HCT116 (cell line): ENCODE results near the gene ARL11. TPM values are rescaled to one million over a fixed set of nuclear protein-coding genes. Genes with fewer than 3 reads are reported as not detected.

Source experiments
- ATAC-seq: fragments of 200-7000 bp; cut with Tn5 transposase; 2 replicates; pipeline ENCODE4 v1.9.1; 2020; ENCODE audit warnings: mild to moderate bottlenecking, moderate library complexity
- BruUV-seq: library from RNA; stranded (reverse); fragments of 400-500 nt; replicated peaks from 2 replicates; lab custom pipeline; 2021; lab: Mats Ljungman, UMichigan
- CTCF ChIA-PET: fragments of 300-600 bp; sonication (Branson Sonifier 250); formaldehyde crosslinking; loops from one replicate; lab custom pipeline; 2021; ENCODE audit warnings: antibody characterized with exemption; lab: Charles Lee
- POLR2A ChIA-PET: fragments of 300-600, 350-600 bp; sonication (Branson Sonifier 250); formaldehyde crosslinking; loops from one replicate; lab custom pipeline; 2021; ENCODE audit warnings: antibody characterized with exemption; lab: Charles Lee
- RAD21 ChIA-PET, 2 experiments: fragments of 300-600 bp; sonication (Branson Sonifier 250); formaldehyde crosslinking; loops; one replicate each; lab custom pipeline; 2023; ENCODE audit warnings: low total read pairs in 2 of 2; ENCODE audit not compliant: uncharacterized antibody in 2 of 2, unreplicated experiment in 2 of 2, low non-redundant PET in 1 of 2; lab: Charles Lee
- DNase-seq: peaks from one replicate; pipeline ENCODE4 v3.0.0-alpha.2; 2010; ENCODE audit warnings: low read depth, low spot score
- H2AFZ ChIP-seq: fragments of 200-600 bp; shearing (Covaris generic), sonication (generic); 2 replicates; pipeline ENCODE4 v1.6.1; 2017; ENCODE audit warnings: low read depth, mixed run types, mixed read lengths, antibody characterized with exemption, low read length; ENCODE audit not compliant: poor library complexity, severe bottlenecking
- H3K27ac ChIP-seq: 2 replicates; pipeline ENCODE4 v1.5.1; 2012; ENCODE audit warnings: low read depth, low read length
- H3K27me3 ChIP-seq: fragments of 200-600 bp; sonication (generic); 2 replicates; pipeline ENCODE4 v1.6.1; 2016; ENCODE audit warnings: mixed run types, low read length, mixed read lengths; ENCODE audit not compliant: insufficient read depth
- H3K36me3 ChIP-seq, 2 experiments: fragments of 200-500 bp in 1 of 2; fragments of 200-600 bp in 1 of 2; sonication (Bioruptor generic) in 1 of 2; sonication (generic) in 1 of 2; 2 replicates each; pipeline versions ENCODE4 v1.5.1 to v1.6.1; 2014 to 2016; ENCODE audit warnings: low read length in 2 of 2, inconsistent platforms in 1 of 2, mixed read lengths in 1 of 2, mixed run types in 1 of 2; ENCODE audit not compliant: insufficient read depth in 2 of 2, control insufficient read depth in 1 of 2
- H3K4me1 ChIP-seq, 2 experiments: fragments of 200-600 bp in 1 of 2; sonication (generic) in 1 of 2; 2 replicates each; pipeline versions ENCODE4 v1.5.1 to v1.6.1; 2012 to 2017; ENCODE audit warnings: low read length in 2 of 2, inconsistent platforms in 1 of 2, mild to moderate bottlenecking in 1 of 2, mixed read lengths in 1 of 2, mixed run types in 1 of 2, moderate library complexity in 1 of 2; ENCODE audit not compliant: insufficient read depth in 2 of 2, control insufficient read depth in 1 of 2
- H3K4me2 ChIP-seq: fragments of 200-600 bp; sonication (generic); 2 replicates; pipeline ENCODE4 v1.6.1; 2017; ENCODE audit warnings: mixed run types, low read length, mixed read lengths
- H3K4me3 ChIP-seq, 2 experiments: fragments of 200-600 bp in 1 of 2; sonication (generic) in 1 of 2; replicated peaks in 1 of 2; 2 replicates each; pipeline ENCODE4 v1.5.1; 2011 to 2016; ENCODE audit warnings: low read length in 2 of 2, control low read depth in 1 of 2, low read depth in 1 of 2, mild to moderate bottlenecking in 1 of 2, mixed read lengths in 1 of 2, mixed run types in 1 of 2
- H3K79me2 ChIP-seq: fragments of 200-600 bp; sonication (generic); 2 replicates; pipeline ENCODE4 v1.6.1; 2017; ENCODE audit warnings: mild to moderate bottlenecking, mixed run types, low read length, moderate library complexity, mixed read lengths; ENCODE audit not compliant: insufficient read depth
- H3K9ac ChIP-seq: fragments of 200-600 bp; sonication (generic); 2 replicates; pipeline ENCODE4 v1.6.1; 2016; ENCODE audit warnings: low read length, mixed read lengths
- H3K9me2 ChIP-seq: fragments of 200-600 bp; sonication (generic), shearing (Covaris generic); 2 replicates; pipeline ENCODE4 v1.6.1; 2017; ENCODE audit warnings: mixed run types, mild to moderate bottlenecking, moderate library complexity; ENCODE audit not compliant: insufficient read depth
- H3K9me3 ChIP-seq, 2 experiments: fragments of 200-500 bp in 1 of 2; fragments of 200-600 bp in 1 of 2; sonication (Bioruptor generic) in 1 of 2; sonication (generic) in 1 of 2; 2 replicates each; pipeline ENCODE4 v1.6.1; 2014 to 2017; ENCODE audit warnings: low read length in 2 of 2, mixed read lengths in 2 of 2, inconsistent platforms in 1 of 2, low read depth in 1 of 2, mild to moderate bottlenecking in 1 of 2, mixed run types in 1 of 2, moderate library complexity in 1 of 2; ENCODE audit not compliant: control insufficient read depth in 1 of 2, insufficient read depth in 1 of 2
- H4K20me1 ChIP-seq: fragments of 200-600 bp; sonication (generic), shearing (Covaris generic); 2 replicates; pipeline ENCODE4 v1.6.1; 2017; ENCODE audit warnings: mixed run types, mild to moderate bottlenecking, moderate library complexity; ENCODE audit not compliant: insufficient read depth
- ATF3 ChIP-seq: IDR thresholded peaks from 2 replicates; pipeline ENCODE4 v1.6.1; 2012
- CBX3 ChIP-seq: IDR thresholded peaks from 2 replicates; pipeline ENCODE4 v1.6.1; 2012; ENCODE audit warnings: low read depth
- CTCF ChIP-seq, 3 experiments: fragments of 200-600 bp in 1 of 3; sonication (generic) in 1 of 3; IDR thresholded peaks in 2 of 3; conservative IDR thresholded peaks in 1 of 3; 2 replicates each; pipeline ENCODE4 v1.5.1; 2012 to 2017; ENCODE audit warnings: low read depth in 2 of 3, low read length in 2 of 3, antibody characterized with exemption in 1 of 3, borderline replicate concordance in 1 of 3, control low read depth in 1 of 3, mild to moderate bottlenecking in 1 of 3, mixed read lengths in 1 of 3, mixed run types in 1 of 3, moderate library complexity in 1 of 3; ENCODE audit not compliant: insufficient read depth in 1 of 3
- EGR1 ChIP-seq: IDR thresholded peaks from 2 replicates; pipeline ENCODE4 v1.6.1; 2012; ENCODE audit warnings: low read depth
- ELF1 ChIP-seq: IDR thresholded peaks from 2 replicates; pipeline ENCODE4 v1.6.1; 2012; ENCODE audit warnings: low read depth, borderline replicate concordance
- EZH2 ChIP-seq: fragments of 200-600 bp; sonication (generic); IDR thresholded peaks from 2 replicates; pipeline ENCODE4 v1.6.1; 2017; ENCODE audit warnings: antibody characterized with exemption, mixed run types
- EZH2phosphoT487 ChIP-seq: fragments of 200-600 bp; IDR thresholded peaks from 2 replicates; pipeline ENCODE4 v1.6.1; 2018; ENCODE audit warnings: antibody characterized with exemption, borderline replicate concordance
- MAX ChIP-seq: IDR thresholded peaks from 2 replicates; pipeline ENCODE4 v1.6.1; 2012
- POLR2A ChIP-seq: IDR thresholded peaks from 2 replicates; pipeline ENCODE4 v1.7.0; 2011; ENCODE audit warnings: borderline replicate concordance; ENCODE audit not compliant: insufficient read depth, insufficient read length; ENCODE audit errors: extremely low read depth
- POLR2AphosphoS5 ChIP-seq: IDR thresholded peaks from 2 replicates; pipeline ENCODE4 v1.6.1; 2011; ENCODE audit warnings: mild to moderate bottlenecking, low read depth, low read length, moderate library complexity
- RAD21 ChIP-seq: IDR thresholded peaks from 2 replicates; pipeline ENCODE4 v1.6.1; 2012; ENCODE audit warnings: low read depth, mild to moderate bottlenecking
- SP1 ChIP-seq: IDR thresholded peaks from 2 replicates; pipeline ENCODE4 v1.6.1; 2012; ENCODE audit warnings: low read depth
- TCF7L2 ChIP-seq: IDR thresholded peaks from 2 replicates; pipeline ENCODE4 v1.7.0; 2011; ENCODE audit warnings: borderline replicate concordance, inconsistent platforms; ENCODE audit not compliant: insufficient read depth, insufficient read length; ENCODE audit errors: extremely low read depth
- YY1 ChIP-seq: IDR thresholded peaks from 2 replicates; pipeline ENCODE4 v1.6.1; 2011; ENCODE audit warnings: low read length, low read depth, moderate library complexity, mild to moderate bottlenecking; ENCODE audit not compliant: insufficient replicate concordance; ENCODE audit errors: extremely low read depth
- ZNF274 ChIP-seq: fragments of 200-500 bp; sonication (Bioruptor generic); IDR thresholded peaks from 2 replicates; pipeline ENCODE4 v1.6.1; 2014; ENCODE audit warnings: mild to moderate bottlenecking, low read depth, low read length, inconsistent platforms
- intact Hi-C: fragments of 100-400 bp; cut with micrococcal nuclease; formaldehyde crosslinking; loops from 2 replicates; pipeline ENCODE4 v1.10.0; 2022
- total RNA-seq: library from RNA; stranded (reverse); gene quantifications from one replicate; pipeline ENCODE4 v1.2.1, GENCODE V29; 2021; ENCODE audit not compliant: unreplicated experiment

The ARL11 gene
- total RNA-seq, 1 experiment from 2014 or later: not detected

DNA sequence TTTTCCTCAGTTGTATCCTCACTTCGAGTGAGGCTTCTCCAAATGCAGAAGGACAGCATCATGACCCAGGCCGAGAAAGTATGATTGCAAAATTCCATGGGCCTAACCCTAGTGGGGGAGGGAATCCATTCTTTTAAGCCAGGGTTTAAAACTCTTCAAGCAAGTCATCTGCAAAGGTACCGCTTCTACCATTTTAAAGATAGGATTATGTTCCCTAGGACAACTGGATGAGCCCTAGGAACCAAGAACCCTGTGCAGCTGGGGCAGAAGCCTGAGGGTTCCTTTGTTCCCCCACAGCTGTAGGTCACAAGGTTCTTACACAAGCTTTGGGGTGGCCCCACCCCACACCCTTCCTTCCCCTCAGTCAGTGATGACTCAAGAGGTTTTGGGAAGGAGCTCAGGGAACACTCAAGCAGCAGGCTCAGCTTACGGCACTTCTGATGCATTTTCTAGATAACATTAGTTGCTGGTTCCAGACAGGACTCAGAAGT is 13.5 kb downstream of the ARL11 start:
- ChIA-PET RAD21 (no interaction called here), POLR2A (no interaction called here), CTCF (no interaction called here)
- Histone ChIP-seq H3K36me3 (no peaks in the 10 kb centered on the region), H3K4me3 (no peak overlapping the region), H3K9ac (no peak overlapping the region), H3K4me1 (peaks cover 0 to 3% of the 10 kb centered on the region in 2 experiments; a peak in 1 of 4 replicates), H4K20me1 (no peaks in the 10 kb centered on the region), H3K9me3 (no peaks in the 10 kb centered on the region), H3K27ac (no peak overlapping the region), H3K4me2 (no peak overlapping the region), H2AFZ (no peak overlapping the region), H3K79me2 (no peaks in the 10 kb centered on the region), H3K9me2 (no peaks in the 10 kb centered on the region), H3K27me3 (no peaks in the 10 kb centered on the region)
- DNase-seq (no peak), ATAC-seq (no peak; the same call in 1 of the 2 replicates)
- TF ChIP-seq POLR2AphosphoS5: no peak
- TF ChIP-seq ELF1: no peak
- TF ChIP-seq POLR2A: no peak
- TF ChIP-seq CTCF (IDR thresholded peaks at IDR 0.05 in 2 of 3, conservative IDR thresholded peaks at IDR 0.05 in 1 of 3; ENCODE audit: borderline replicate concordance in 1 of 3, insufficient read depth in 1 of 3, low read depth in 2 of 3, low read length in 2 of 3): no peak
- TF ChIP-seq ATF3: no peak
- TF ChIP-seq EZH2: no peak
- no peak for TF ChIP-seq SP1
- no peak for TF ChIP-seq YY1
- TF ChIP-seq RAD21: no peak
- no peak for TF ChIP-seq EZH2phosphoT487
- TF ChIP-seq CBX3: no peak
- TF ChIP-seq EGR1: no peak
- TF ChIP-seq ZNF274: no peak
- TF ChIP-seq MAX: no peak
- no peak for TF ChIP-seq TCF7L2
- no TSS peak for BruUV-seq
- intact Hi-C loops: no loop called here
